Uterus (tissue), 2 donors: ENCODE measurements around the gene PPAN.

ENCODE experiments used
- POLR2A ChIP-seq, 2 donors: fragments of 450-650 bp; IDR thresholded peaks; one replicate each; pipeline ENCODE4 v1.6.1; 2016; ENCODE audit warnings: antibody characterized with exemption in 2 of 2, mild to moderate bottlenecking in 1 of 2, moderate library complexity in 1 of 2
- TF ChIP-seq, protein P1 (sequence below), 4 experiments: fragments of 200-600 bp in 2 of 4; fragments of 450-650 bp in 2 of 4; sonication (generic) in 2 of 4; IDR thresholded peaks; one replicate each; pipeline ENCODE4 v1.5.1; 2016 to 2019; ENCODE audit warnings: antibody characterized with exemption in 4 of 4, mild to moderate bottlenecking in 2 of 4, moderate library complexity in 1 of 4

DNA sequence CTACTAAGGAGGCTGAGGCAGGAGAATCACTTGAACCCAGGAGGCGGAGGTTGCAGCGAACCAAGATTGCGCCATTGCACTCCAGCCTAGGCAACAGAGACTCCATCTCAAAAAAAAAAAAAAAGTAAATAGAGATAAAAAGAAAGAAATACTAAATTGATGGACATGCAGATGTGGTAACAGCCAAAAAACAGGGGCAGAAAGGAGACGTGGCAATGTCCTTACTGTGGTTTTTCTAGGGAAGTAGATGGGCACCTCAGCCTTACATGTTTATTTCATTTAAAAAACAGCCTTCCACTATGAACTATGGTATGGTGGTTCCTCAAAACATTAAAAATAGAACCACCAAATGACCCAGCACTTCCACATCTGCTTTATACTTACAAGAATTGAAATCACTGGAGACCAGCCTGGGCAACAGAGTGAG, 20.1 kb downstream of the PPAN start:
- TF ChIP-seq, protein P1, sequence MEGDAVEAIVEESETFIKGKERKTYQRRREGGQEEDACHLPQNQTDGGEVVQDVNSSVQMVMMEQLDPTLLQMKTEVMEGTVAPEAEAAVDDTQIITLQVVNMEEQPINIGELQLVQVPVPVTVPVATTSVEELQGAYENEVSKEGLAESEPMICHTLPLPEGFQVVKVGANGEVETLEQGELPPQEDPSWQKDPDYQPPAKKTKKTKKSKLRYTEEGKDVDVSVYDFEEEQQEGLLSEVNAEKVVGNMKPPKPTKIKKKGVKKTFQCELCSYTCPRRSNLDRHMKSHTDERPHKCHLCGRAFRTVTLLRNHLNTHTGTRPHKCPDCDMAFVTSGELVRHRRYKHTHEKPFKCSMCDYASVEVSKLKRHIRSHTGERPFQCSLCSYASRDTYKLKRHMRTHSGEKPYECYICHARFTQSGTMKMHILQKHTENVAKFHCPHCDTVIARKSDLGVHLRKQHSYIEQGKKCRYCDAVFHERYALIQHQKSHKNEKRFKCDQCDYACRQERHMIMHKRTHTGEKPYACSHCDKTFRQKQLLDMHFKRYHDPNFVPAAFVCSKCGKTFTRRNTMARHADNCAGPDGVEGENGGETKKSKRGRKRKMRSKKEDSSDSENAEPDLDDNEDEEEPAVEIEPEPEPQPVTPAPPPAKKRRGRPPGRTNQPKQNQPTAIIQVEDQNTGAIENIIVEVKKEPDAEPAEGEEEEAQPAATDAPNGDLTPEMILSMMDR (IDR thresholded peaks at IDR 0.05), result no peak
- TF ChIP-seq POLR2A (IDR thresholded peaks at IDR 0.05), result no peak
